Fibroblast of pulmonary artery (primary cell): Measurements from ENCODE around the gene SLC6A6.

ENCODE experiments used
- DNase-seq: peaks from one replicate; pipeline ENCODE4 v3.0.0-alpha.2; 2010; ENCODE audit warnings: low read depth
- H3K4me3 ChIP-seq: replicated peaks from 2 replicates; pipeline ENCODE4 v1.5.1; 2011; ENCODE audit warnings: low read depth, mild to moderate bottlenecking, control low read depth, low read length, moderate library complexity
- TF ChIP-seq, protein P1 (sequence below): IDR thresholded peaks from 2 replicates; pipeline ENCODE4 v1.5.1; 2011; ENCODE audit warnings: mild to moderate bottlenecking, control low read depth, low read length, inconsistent platforms; ENCODE audit errors: missing control alignments

SLC6A6 gene

GRCh38 chr3:14430053-14430452 is 27.6 kb downstream of the SLC6A6 start:
- no peak overlapping the region for H3K4me3 ChIP-seq
- TF ChIP-seq, protein P1, sequence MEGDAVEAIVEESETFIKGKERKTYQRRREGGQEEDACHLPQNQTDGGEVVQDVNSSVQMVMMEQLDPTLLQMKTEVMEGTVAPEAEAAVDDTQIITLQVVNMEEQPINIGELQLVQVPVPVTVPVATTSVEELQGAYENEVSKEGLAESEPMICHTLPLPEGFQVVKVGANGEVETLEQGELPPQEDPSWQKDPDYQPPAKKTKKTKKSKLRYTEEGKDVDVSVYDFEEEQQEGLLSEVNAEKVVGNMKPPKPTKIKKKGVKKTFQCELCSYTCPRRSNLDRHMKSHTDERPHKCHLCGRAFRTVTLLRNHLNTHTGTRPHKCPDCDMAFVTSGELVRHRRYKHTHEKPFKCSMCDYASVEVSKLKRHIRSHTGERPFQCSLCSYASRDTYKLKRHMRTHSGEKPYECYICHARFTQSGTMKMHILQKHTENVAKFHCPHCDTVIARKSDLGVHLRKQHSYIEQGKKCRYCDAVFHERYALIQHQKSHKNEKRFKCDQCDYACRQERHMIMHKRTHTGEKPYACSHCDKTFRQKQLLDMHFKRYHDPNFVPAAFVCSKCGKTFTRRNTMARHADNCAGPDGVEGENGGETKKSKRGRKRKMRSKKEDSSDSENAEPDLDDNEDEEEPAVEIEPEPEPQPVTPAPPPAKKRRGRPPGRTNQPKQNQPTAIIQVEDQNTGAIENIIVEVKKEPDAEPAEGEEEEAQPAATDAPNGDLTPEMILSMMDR = no peak
- DNase-seq = no peak

DNA sequence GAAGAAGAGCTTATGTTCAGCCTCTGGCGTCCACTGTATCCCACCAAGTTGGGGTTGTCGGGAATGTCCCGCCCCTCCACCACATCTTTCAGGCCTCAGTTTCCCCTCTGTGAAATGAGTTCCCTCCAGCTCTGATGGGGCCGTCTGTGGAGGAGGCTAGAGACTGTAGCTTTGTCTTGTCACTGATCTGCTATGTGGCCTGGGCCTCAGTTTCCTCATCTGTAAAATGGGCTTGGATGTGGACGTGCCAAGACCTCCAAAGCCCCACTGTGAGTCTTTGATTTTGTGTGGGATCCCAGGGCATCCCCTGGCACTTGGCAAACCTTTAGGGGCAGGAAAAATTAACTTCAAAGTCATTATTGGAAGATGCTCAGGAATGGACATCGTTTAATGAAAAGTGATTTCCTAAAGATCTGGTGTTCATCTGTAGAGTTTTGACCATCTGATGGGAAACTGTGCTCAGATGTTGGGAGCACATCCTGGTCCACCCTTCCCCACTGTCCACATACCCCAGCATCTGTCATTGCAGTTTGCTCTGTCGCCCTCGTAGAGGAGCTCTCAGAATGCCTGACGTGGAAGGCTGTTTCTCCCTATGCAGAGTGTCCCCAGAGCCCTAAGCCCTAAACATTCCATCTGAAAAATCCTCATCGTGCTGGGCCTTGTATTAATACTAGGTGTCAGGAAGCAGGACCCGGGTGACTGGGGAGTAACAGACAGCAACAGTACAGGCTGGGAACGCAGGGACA is 28.5 kb downstream of the SLC6A6 start:
- no peak for DNase-seq
- H3K4me3 ChIP-seq = no peak overlapping the region
- TF ChIP-seq, protein P1 = no peak

GRCh38 chr3:14431452-14431916 is 29.1 kb downstream of the SLC6A6 start:
- TF ChIP-seq, protein P1 = no peak

GRCh38 chr3:14431917-14432834 is 29.8 kb downstream of the SLC6A6 start:
- H3K4me3 ChIP-seq = no peak overlapping the region
- TF ChIP-seq, protein P1 = no peak

More at GRCh38 chr3:14431452-14431916, 29.1 kb downstream of the SLC6A6 start:
- no peak for DNase-seq
- no peak overlapping the region for H3K4me3 ChIP-seq

DNA sequence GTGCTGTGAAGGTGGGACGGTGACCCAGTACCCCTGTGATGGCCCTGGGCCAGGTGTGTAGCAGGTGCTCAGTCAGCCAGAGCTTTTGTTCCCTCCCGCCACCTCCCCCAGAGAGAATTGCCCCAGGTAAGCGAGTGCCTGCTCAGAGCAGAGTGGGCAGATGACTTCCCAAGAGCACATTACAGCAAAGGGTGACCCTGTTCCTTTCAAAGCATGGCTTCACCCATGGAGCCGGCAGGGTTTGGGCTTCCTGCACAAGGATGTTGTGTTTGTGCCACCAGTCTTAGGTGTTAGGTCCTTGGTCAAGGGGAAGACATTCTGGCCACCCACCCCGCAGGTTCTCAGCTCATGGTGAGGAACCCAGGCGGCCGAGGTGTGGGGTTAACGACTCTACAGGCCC is 30.7 kb downstream of the SLC6A6 start:
- DNase-seq = no peak
- no peak overlapping the region for H3K4me3 ChIP-seq
- TF ChIP-seq, protein P1 = no peak

More at GRCh38 chr3:14431917-14432834, 29.8 kb downstream of the SLC6A6 start:
- DNase-seq = peak; percentile 76

DNA sequence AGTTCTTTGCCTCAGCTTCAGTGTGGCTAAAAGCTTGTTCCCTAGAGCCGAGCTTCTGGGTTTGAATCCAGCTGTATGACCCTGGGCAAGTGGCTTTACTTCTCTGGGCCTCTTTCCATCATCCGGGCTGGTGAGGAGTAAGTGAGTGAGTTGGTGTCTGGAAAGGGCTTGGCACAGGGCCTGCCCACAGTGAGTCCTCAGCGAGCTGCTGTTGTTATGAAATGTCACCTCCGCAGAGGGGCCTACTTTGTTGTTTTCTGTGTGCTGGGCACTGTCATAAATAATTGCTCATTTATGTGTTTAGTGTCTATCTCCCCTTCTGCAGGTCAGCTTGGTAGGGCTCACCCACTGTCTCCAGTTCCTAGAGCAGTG is 31.7 kb downstream of the SLC6A6 start:
- DNase-seq = peak; percentile 53
- H3K4me3 ChIP-seq = no peak overlapping the region
- TF ChIP-seq, protein P1 = no peak
